Subcutaneous adipose tissue (tissue), 4 donors: Measurements from ENCODE around the gene PTCH2. TPM values are rescaled to one million over a fixed set of nuclear protein-coding genes. Genes with fewer than 3 reads are reported as not detected.

ENCODE experiments used
- CTCF ChIP-seq: fragments of 450-650 bp; IDR thresholded peaks from one replicate; pipeline ENCODE4 v1.5.1; 2016; ENCODE audit warnings: low read depth, mild to moderate bottlenecking, control low read depth, antibody characterized with exemption, moderate library complexity
- total RNA-seq, 4 donors: library from RNA; depleted of rRNA; stranded (reverse); fragments of >200 nt; gene quantifications; one replicate each; pipeline ENCODE4 v1.1.0, GENCODE V29; 2016

The PTCH2 gene
- total RNA-seq, 4 donors from 2014 or later, result 0.66 to 1.1 (median 0.68) TPM; not detected in 1

GRCh38 chr1:44806704-44807363 lies 36.2 kb downstream of the PTCH2 start, which contains the start of gene DYNLT4:
TSS of gene DYNLT4 (minus strand) at chr1:44807351. CDS start at chr1:44806668, 683 bp downstream.
- no peak for TF ChIP-seq CTCF

GRCh38 chr1:44806025-44806703 lies 36.9 kb downstream of the PTCH2 start:
- TF ChIP-seq CTCF, result no peak

- TF ChIP-seq CTCF, result no peak
These were observed 37.6 kb downstream of the PTCH2 start for GRCh38 chr1:44805311-44806024.

GRCh38 chr1:44803312-44804095 lies 39.5 kb downstream of the PTCH2 start:
- no peak for TF ChIP-seq CTCF

GRCh38 chr1:44803062-44803311 lies 40.1 kb downstream of the PTCH2 start:
- TF ChIP-seq CTCF, result no peak

GRCh38 chr1:44802306-44803061 lies 40.6 kb downstream of the PTCH2 start:
- TF ChIP-seq CTCF, result no peak
